Stimulated activated CD8-positive, alpha-beta memory T cell treated with anti-CD3 and anti-CD28 coated beads, Interleukin-2, amount 100 ng/mL, for 48 hours (primary cell): ENCODE data around the gene CERS6.

Experiments used
- DNase-seq, 2 donors: peaks; one replicate each; pipeline ENCODE4 v3.0.0-alpha.2; 2020; ENCODE audit warnings: low read depth in 2 of 2

CERS6 gene

GRCh38 chr2:168568476-168569267 is 112.6 kb downstream of the CERS6 start:
- DNase-seq: no peak

DNA sequence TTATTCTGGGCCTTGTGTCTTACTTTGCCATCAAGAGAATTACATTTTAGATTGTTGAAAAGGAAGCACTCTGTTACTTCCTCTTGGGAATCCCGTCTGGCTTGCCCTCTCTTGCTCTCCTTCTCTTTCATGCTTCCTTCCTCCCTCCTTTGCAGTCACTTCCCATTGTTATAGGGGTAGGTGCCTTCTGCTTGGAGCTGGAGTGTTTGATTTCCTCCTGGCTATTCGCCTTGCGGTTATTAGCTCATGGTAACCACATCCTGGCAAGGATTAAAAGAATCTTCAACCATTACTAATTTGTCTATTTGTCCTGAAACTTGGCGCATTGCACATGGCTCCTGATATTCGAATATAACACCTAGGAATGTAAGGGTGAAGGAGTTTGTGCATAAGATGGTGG is 115.0 kb downstream of the CERS6 start:
- no peak for DNase-seq

DNA sequence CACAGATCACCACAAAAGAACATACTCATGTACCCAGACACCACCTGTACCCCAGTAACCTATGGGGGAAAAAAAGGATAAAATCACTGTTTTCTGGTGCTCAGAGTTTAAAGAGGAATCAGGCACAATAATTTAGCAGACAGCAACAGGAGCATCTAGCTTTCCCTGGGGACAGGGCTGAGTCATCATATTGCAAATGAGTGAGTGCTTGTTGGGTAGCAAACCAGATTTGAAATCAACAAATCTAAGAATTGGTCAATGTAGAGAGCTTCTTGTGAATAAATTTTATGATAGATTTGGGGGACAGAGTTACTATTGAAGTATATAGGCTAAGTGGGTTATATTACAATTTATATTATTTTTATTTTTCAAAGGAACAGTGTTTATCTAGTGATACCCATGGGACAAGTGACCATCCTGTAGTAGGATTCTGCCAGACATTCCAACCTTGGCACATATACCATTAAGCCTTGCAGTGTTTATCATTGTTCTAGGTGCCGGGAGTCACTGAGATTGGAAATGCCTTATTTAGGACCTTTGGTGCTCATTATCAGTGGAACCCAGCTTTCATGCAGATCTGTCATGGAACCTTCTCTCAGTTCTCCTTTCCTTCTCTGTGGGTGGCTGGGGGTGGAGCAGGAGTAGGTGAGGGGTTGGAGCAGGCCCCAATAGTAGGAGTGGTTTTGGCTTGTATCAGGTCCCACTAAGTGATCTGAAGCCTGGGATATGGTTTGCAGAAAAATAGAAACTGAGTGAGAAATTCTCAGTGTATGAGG is 117.2 kb downstream of the CERS6 start:
- DNase-seq: no peak

GRCh38 chr2:168574856-168575630 is 119.0 kb downstream of the CERS6 start:
- DNase-seq: no peak

GRCh38 chr2:168577885-168578284 is 121.8 kb downstream of the CERS6 start:
- no peak for DNase-seq

DNA sequence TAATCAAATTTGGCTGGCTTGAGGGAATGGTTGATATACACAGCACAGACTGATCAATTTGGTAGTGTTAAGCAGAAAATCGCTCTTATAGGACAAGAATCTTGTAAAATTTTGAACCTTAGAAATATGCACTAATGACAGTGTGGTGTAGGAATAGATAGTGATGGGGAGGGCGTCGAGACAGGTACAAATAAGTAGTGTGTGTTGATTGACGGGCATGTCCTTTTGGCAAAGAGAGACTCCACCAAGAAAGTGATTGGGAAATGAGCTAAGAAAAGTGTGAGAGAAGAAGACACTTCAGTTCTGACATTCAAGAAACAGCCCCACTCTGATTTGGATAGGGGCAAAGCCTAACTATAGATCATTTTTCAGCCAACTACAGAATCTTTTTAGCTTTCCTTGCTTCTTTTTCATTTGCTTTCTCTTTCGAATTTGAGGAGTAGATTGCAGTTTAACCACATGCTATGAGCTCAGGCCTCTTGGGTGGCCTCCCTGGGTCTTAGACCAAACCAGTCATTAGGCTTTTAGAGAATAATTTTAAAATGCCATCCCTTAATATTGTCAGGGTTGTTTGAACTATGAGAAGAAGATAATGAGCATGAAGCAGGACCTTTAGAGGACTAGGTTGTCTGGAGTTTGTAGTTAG is 127.1 kb downstream of the CERS6 start:
- DNase-seq: no peak

DNA sequence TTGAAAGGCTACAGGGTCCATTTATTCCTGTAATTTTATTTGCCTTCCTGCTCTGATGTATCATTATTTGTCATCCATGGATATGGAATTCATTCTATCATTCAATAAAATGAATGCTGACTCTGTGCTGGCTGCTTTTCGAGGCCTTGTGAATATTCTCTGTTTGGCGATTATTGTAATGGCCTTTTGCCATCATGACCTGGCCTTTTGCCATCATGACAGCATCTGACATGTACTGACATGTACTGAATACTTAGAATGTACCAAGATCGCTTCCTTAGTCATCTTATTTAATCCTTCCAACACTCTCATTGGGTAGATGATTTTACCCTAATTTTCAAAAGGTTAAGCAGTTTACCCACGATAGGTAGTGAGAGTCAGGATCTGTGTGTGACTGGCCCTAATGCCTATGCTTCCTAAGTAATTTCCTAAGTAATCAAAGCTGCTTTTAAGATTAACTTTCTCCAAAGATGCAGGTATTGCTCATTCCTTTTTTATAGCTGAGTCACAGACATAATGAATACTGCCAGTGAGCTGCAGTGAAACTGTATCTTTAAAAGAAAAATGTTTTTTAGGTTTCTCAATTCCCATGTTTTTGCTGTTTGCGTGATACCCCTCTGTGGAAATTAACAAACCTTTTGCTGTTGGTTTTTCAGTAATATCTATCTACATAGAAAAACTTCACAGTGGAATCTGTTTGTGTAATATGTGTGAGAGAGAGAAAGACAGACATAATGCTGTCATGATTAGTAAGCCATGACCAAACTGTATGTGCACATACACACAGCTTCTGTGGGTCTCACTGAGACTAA is 127.8 kb downstream of the CERS6 start:
- no peak for DNase-seq

- DNase-seq: no peak
Observed at GRCh38 chr2:168584911-168585310, 128.8 kb downstream of the CERS6 start.

DNA sequence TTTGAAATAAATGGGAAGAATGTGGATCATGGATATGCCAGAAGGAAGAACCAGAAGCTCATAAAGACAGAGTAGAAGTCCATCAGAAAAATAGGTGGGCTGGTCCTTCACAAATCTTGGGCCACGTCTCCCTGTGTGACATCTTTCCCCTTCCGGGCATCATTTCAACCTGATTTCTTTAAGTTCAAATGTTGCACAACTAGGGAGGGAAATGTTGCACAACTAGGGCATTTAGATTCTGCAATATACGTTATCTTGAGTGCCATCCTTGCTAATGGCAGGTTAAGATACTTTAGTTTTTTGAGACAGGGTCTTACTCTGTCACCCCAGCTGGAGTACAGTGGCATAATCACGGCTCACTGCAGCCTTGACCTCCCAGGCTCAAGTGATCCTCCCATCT is 129.6 kb downstream of the CERS6 start:
- no peak for DNase-seq

GRCh38 chr2:168587307-168587706 is 131.2 kb downstream of the CERS6 start:
- DNase-seq: no peak

GRCh38 chr2:168589236-168590211 is 133.5 kb downstream of the CERS6 start:
- no peak for DNase-seq

DNA sequence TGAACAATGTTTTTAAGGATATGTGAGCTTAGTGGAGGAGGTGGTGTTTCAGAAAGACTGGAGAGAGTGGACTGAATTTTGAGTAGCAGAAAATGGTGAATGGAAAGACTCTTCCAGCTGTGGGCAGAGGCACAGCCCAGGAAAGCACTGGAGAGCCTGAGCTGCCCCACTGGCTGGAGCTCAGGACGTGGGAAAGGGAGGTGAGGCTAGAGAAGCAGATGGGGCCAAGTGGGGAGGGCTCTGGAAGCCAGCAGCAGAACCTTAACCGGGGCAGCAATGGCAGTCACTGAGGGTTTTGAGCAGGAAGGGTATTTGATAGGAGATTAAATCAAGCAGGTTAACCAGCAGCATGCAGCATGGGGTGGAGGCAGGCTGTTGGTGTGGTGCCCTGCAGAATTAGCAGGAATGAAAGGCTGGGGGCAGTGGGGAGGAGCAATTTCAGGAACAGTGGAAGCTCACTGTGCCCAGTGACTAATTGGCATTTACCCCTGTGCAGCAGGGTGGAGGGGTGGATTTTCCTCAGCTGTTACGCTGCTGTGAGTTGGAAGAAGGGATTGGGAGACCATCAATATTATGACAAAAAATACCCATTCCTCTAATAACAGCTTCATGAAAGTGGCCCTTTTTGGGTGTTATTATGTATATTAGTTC is 136.2 kb downstream of the CERS6 start:
- no peak for DNase-seq

- no peak for DNase-seq
Observed at GRCh38 chr2:168593713-168594112, 137.6 kb downstream of the CERS6 start.

DNA sequence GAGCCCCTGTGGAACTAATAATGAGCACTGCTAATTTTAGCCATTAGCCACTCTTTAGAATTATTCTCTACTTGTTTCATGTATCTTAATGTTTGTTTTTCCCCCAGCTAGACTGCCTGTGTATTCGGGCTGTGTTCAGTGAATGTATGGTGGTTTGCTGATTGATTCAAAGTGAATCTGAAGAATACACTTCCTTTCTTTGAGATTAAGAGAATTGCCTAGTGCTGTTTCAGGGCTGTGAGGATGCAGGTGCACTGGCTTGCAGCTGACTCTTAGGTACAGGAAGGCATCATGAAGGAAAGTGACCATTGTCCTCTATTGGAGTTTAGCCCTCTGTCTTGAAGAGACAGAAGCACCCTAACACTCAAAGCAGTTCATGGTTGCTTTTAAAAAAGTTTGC is 138.7 kb downstream of the CERS6 start:
- DNase-seq: no peak

DNA sequence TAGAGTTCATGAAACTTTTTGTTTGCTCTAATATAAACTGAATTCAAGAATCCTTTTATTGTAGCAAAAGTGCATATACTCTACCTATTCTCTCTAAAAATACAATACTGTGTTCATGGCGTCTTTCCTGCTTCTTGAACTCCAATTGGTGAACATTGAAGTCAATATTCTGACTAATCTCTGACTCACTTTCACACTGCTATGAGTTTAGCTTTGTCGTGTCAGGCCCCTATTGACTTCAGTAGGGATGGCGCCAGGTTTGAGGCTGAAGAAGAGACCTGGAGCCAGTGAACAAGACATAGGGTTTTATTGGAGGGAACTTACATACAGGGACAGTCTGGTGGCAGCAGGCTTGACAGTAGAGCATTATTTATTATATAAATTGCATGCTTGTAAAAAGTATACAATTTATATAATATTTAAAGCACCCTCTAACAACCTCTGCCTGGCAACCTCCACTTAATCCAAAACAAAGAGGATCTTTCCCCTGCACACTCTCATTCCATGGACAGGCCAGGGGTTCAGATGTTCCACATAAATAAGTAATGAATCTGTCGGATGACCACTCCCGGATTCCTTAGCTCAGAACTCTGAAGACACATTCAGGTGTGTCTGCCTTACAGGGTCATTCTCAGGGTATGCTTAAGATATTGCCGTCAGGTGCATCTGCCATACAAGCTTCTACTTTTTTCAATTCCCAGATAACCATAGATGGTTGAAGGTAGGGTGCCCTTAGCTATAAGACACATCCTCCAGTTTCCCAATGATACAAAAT is 141.0 kb downstream of the CERS6 start:
- DNase-seq: no peak

DNA sequence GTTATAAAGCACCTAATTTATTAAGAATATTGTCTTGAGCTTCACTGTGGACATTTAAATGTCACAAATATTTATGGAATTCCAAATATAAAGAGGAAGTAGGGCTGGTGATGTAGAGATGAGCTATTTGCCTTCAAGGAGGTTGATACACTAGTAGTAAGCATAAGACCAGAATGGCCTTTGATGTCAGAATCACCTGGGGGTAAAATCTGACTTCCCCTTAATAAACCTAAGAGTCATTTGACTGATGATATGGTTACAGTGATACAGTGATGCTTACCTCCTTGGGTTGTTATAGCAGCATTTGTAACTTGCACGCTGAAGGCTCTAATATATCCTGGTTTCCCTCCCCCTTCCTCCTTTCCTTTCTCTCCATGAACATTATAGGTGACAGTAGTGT is 143.7 kb downstream of the CERS6 start:
- DNase-seq: no peak

- DNase-seq: no peak
Observed at GRCh38 chr2:168600949-168601348, 144.9 kb downstream of the CERS6 start.

DNA sequence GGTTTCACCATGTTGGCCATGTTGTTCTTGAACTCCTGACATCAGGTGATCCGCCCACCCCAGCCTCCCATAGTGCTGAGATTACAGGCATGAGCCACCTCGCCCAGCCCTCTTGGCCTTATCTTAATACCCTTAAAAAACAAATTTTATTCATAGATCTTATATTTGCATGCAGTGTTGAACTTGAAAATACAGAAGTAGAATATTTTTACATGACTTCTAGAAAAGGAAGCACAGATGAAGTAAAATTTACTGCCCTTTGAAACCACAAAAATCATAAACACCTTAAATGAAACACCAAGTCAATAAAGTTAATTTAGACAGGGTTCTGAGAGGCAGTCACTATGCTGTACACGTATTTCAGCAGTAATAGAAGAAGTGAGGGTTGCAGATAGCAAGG is 145.7 kb downstream of the CERS6 start:
- DNase-seq: no peak

DNA sequence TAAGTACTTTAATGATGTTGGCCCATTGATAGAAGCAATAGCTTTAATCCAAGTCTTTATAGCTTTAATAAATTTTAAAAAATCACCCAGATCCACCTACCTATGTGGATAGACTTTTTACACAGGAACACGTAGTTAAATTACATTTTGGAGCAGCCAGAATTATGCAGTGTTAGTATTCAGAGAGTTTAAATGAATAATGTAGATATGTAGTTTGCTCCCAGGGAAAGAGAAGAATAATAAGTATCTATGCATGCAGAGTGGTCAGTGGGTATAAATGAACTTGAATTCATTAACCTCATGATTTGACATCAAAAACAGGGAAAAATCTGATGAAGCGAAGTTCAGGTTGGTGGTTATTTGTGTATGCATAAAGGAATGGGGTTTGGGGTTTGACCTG is 146.3 kb downstream of the CERS6 start:
- DNase-seq: no peak
